Motor neuron (in vitro differentiated cells): ENCODE measurements around the gene TMEM247. TPM values are rescaled to one million over a fixed set of nuclear protein-coding genes. Genes with fewer than 3 reads are reported as not detected.
A peak's percentile ranks its signal among the peaks of the same experiment; 100 is the strongest.

ENCODE experiments used
- ATAC-seq, 8 experiments: fragments of 200-7000 bp; cut with Tn5 transposase; replicated peaks in 6 of 8; 2 replicates each; pipeline ENCODE4 v1.8.0; 2021; ENCODE audit warnings: mild to moderate bottlenecking in 8 of 8, moderate library complexity in 8 of 8
- H3K27ac ChIP-seq, 2 donors: fragments of 250-450 bp; sonication (Bioruptor Pico); 2 replicates each; pipeline ENCODE4 v1.9.0; 2021; ENCODE audit warnings: antibody characterized with exemption in 2 of 2, mild to moderate bottlenecking in 2 of 2, moderate library complexity in 1 of 2
- H3K4me1 ChIP-seq, 2 donors: fragments of 250-450 bp; sonication (Bioruptor Pico); replicated peaks in 1 of 2; 2 replicates each; pipeline ENCODE4 v1.6.1; 2021; ENCODE audit warnings: antibody characterized with exemption in 2 of 2, mild to moderate bottlenecking in 2 of 2, moderate library complexity in 1 of 2
- H3K4me3 ChIP-seq, 5 donors: fragments of 250-450 bp; sonication (Bioruptor Pico); 2 replicates each; pipeline ENCODE4 v1.9.0; 2021; ENCODE audit warnings: antibody characterized with exemption in 5 of 5, mild to moderate bottlenecking in 5 of 5, moderate library complexity in 4 of 5
- WGBS, 10 experiments: fragments of 450-650 bp; shearing (Covaris generic); methylation state at CpG; one replicate each; pipeline ENCODE4 v1.0.0; 2022; 5-methylcytosine and 5-hydroxymethylcytosine counted together
- in situ Hi-C, 9 experiments: fragments of 400-800 bp; cut with MboI; loops; one replicate each; pipeline ENCODE4 v1.15.0; 2021; ENCODE audit warnings: low sequenced_read_pairs in 9 of 9, low pct_unique_long_range_greater_than_20kb in 2 of 9; ENCODE audit not compliant: unreplicated experiment in 9 of 9
- total RNA-seq, 8 experiments: library from RNA; unstranded; fragments of 300-600 nt; gene quantifications; 2 replicates each; pipeline versions ENCODE4 v1.2.3 to v1.2.4, GENCODE V29; 2022

TMEM247 gene
- total RNA-seq, 8 experiments from 2014 or later, result not detected

DNA sequence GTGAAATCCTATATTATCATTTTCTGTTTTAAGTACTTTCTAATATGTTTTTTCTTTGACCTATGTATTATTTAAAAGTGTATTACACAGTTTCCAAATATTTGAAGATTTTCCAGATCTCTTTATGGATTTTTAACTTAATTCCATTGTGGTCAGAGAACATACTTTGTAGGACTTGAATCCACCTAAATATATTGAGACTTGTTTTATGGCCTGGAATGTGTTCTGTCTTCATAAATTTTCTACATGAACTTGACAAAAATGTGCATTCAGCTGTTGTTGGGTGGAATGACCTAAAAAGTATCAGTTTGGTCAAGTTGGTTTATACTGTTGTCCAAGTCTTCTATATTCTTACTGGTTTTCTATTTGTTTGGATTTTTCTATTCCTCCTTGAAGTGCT is 33.8 kb upstream of the TMEM247 start:
- Histone ChIP-seq H3K27ac (no peak overlapping the region), H3K4me1 (no peaks in the 10 kb centered on the region), H3K4me3 (no peak overlapping the region)
- in situ Hi-C loops, result no loop called here
- ATAC-seq, result no peak

DNA sequence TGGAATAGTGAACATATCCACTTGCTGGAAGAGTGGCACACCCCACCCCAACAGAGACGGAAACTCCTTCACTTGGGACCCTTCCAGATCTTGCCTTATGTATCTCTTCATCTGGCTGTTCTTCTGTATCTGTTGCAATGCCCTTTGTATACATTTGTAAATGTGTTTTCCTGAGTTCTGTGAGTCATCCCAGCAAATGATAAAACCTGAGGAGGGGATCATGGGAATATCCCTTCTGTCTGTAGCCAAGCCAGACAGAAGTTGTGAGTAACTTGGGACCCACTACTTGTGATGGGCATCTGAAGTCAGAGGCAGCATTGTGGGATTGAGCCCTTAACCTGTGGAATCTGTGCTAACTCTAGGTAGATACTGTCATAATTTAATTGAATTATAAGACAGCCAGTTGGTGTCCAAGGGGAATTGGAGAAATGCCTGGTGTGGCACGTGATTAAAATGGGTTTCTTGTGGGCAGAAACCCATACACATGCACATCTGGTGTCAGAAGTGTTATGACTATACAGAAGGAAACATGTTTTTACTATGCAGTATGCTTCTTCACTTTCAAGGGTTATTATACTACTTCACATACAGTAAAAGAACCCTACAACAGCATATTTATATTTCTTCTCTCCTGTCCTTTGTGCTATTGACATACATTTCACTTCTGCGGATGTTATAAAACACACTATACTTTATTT is 32.3 kb upstream of the TMEM247 start:
- ATAC-seq, result peak in 2 of 8 experiments; percentile 42 to 84
- Histone ChIP-seq H3K4me1 (no peaks in the 10 kb centered on the region), H3K27ac (no peak overlapping the region), H3K4me3 (no peak overlapping the region)
- WGBS, 10 experiments, result 50 to 100% (median 83%) methylated on average over 1 to 3 of the region's 3 CpGs; no CpG with 5 or more reads in 1 of the 10 experiments
- in situ Hi-C loops, result no loop called here

DNA sequence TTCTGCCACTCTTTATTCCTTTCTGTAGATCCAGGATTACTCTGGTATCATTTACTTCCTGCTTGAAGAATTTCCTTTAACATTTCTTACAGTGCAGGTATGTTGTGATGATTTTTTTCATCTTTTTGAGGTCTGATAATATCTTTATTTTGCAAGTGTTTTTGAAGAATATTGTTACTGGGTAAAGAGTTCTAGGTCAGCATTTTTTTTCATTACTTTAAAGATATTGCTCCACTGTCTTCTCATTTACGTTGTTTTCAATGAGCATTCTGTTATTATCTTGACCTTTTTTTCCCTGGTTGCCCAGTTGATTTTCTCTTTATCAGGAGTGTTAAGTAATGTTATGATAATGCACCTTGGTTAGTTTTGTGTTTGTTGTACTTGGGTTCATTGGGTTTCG is 31.7 kb upstream of the TMEM247 start:
- no peak overlapping the region for H3K4me3 ChIP-seq
- no peak overlapping the region for H3K27ac ChIP-seq
- 46 to 100% (median 83%) methylated on average over 1 to 2 of the region's 2 CpGs for whole genome bisulfite sequencing, 10 experiments
- in situ Hi-C loops, result no loop called here
- ATAC-seq, result no peak
- H3K4me1 ChIP-seq, result no peaks in the 10 kb centered on the region

DNA sequence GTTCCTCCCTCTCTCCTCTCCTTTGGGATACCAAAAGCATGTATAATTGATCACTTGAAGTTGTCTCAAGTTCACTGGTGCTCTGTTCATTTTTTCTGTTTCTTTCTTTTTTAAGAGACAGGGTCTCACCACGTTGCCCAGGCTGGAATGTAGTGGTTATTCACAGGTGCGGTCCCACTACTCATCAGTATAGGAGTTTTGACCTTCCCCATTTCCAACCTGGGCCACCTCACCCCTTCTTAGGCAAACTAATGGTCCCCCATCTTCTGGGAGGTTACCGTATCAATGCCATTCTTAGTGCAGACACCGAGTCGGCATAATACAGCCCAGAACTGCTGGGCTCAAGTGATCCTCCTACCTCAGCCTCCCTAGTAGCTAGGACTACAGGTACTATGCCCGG is 31.3 kb upstream of the TMEM247 start:
- in situ Hi-C loops, result no loop called here
- no peaks in the 10 kb centered on the region for H3K4me1 ChIP-seq
- H3K4me3 ChIP-seq, result no peak overlapping the region
- H3K27ac ChIP-seq, result no peak overlapping the region
- ATAC-seq, result no peak
- 61 to 100% (median 82%) methylated on average over 1 to 6 of the region's 6 CpGs; no CpG with 5 or more reads in 1 of the 10 experiments for WGBS, 10 experiments

DNA sequence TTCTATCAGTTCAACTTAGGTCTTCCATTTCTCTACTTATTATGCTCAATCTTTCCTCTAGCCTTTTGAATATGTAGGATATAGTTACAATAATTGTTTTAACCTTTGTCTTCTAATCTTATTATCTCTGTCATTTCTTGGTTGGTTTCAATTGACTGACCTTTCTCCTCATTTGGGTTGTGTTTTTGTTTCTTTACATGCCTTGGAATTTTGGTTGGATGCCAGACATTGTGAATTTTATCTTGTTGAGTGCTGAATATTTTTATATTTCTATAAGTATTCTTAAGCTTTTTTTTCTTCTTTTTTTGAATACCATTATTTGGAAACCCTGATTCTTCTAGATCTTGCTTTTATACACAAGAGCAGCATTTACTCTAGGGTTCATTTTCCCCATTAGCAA is 30.7 kb upstream of the TMEM247 start:
- H3K4me1 ChIP-seq, result no peaks in the 10 kb centered on the region
- no peak for ATAC-seq
- no peak overlapping the region for H3K4me3 ChIP-seq
- in situ Hi-C loops, result no loop called here
- no peak overlapping the region for H3K27ac ChIP-seq

DNA sequence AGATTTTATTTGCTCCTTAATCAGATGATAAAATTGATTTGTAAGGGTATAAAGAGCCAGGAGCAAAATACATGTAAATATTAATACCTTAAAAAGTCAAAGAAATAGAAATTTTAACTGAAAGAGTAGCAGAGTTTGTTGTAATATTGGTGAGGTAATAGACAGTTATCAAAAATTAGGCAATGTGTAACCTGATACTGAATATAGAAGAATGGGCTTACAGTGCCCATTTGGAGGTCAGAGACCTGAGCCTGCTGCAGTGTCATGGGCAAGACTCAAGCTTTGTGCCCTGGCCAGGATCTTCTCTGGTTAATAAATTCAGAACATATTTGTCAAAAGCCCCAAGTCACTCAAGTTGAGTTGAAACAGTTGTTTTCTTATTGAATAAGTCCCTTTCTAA is 29.7 kb upstream of the TMEM247 start:
- Histone ChIP-seq H3K4me1 (no peaks in the 10 kb centered on the region), H3K4me3 (no peak overlapping the region), H3K27ac (no peak overlapping the region)
- in situ Hi-C loops, result no loop called here
- no peak for ATAC-seq

DNA sequence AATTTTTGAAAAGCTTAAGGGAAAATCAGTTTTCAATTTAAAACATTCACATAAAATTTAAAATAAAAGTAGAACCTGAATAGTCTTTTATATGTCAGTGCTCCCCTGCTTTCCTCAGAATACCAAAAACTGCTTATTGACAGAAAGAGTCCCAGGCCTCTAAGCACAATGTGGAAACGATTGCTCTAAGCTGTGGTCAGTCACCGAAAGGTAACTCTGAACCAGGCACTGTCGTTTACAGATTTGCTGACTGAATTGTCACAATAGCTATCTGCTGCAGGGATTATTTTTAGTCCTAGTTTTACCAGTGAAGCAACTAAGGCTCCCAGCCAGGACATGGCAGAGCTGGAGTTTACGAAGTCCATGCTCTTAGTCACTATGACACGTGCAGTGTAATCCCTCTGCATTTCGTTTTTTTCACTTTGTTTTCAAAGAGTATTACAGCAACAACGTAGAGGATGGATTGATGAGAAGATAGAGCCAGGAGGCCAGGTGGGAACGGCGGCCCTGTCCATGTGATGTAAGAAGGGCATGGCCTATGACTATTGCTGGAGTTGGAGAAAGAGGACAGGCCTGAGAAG is 28.1 kb upstream of the TMEM247 start:
- no peak for ATAC-seq
- no peaks in the 10 kb centered on the region for H3K4me1 ChIP-seq
- H3K4me3 ChIP-seq, result no peak overlapping the region
- WGBS, 10 experiments, result 18 to 100% (median 81%) methylated on average over 1 to 8 of the region's 9 CpGs; no CpG with 5 or more reads in 1 of the 10 experiments
- H3K27ac ChIP-seq, result no peak overlapping the region
- in situ Hi-C loops, result no loop called here

DNA sequence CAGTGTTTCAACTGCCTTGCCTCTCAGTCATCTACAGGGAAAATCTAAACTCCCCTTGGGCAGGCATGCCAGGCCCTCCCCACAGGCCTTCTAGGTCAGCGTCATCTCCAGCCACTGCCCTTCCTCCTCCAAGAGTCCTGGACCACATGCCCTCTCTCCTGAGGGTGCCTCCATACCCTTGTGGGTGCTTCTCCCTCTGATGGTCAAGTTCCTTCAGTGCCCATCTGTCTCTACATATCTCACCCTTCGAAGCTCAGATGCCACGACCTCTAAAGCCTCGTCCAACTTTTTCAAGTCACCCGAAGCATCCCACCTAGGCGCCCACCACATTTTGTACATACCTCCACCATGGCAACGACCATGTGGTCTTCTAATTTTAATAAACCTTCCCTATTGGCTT is 22.6 kb upstream of the TMEM247 start:
- no peak overlapping the region for H3K27ac ChIP-seq
- in situ Hi-C loops, result no loop called here
- no peak for ATAC-seq
- 76 to 98% (median 85%) methylated on average over 2 to 7 of the region's 7 CpGs; no CpG with 5 or more reads in 3 of the 10 experiments for WGBS, 10 experiments
- no peaks in the 10 kb centered on the region for H3K4me1 ChIP-seq
- H3K4me3 ChIP-seq, result no peak overlapping the region

DNA sequence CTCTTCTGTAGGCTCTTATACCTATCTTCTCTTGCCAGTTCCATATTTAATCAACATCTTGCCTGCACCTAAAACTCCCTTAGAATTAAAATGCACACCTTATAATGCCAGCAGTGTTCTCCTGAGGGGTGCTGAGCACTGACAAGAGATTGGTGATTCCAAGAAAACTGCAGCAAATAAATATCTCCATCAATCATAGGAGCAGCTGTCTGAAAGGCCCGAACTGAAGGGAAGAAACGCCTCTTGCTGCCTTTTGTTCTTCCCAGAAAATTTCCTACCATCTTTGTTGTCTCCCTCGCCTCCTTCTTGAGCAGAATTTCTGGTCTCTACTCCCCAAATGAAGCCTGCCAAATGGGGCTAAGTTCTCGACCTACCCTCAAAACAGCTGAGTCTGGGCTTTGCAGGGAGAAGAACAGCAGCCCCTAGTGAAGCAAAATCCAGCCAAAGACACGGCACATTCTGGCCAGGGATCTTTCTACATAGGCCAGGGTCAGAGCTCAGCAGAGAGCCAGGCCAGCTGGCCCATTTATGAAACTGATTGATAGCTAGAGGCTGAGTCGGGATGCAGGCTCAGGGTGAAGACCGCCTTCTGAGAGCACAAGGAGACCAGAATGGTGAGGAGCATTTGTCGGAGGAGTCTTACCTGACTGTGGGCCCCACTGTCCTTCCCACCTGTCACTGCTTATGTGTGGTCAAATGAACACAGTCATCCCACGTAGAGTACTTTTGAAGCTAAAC is 20.4 kb upstream of the TMEM247 start:
- no peak for ATAC-seq
- in situ Hi-C loops, result no loop called here
- 20 to 100% (median 71%) methylated on average over 2 to 8 of the region's 9 CpGs; no CpG with 5 or more reads in 2 of the 10 experiments for WGBS, 10 experiments
- Histone ChIP-seq H3K4me3 (no peak overlapping the region), H3K27ac (no peak overlapping the region), H3K4me1 (no peaks in the 10 kb centered on the region)

DNA sequence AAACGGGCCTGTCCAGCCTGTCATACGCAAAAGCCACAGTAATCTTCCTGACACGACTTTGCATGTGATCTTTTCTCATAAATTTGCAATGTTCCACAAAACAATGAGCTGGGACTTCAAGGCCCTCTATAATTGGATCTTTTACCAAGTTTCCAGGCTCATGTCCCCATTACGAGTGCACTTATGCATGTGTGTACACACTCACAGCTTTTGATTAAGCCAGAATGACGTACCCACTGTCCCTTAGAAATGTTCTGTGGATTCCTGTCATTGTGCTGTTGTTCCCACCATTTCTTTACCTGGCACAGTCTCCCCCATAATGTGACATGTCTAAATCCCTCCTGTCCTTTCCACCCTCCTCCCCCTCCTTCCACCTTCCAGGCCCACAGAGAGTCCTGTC is 19.7 kb upstream of the TMEM247 start:
- Histone ChIP-seq H3K4me1 (peaks cover 0 to 1% of the 10 kb centered on the region in 2 donors), H3K4me3 (no peak overlapping the region), H3K27ac (no peak overlapping the region)
- 46 to 84% (median 65%) methylated on average over 2 to 5 of the region's 5 CpGs; no CpG with 5 or more reads in 4 of the 10 experiments for WGBS, 10 experiments
- ATAC-seq, result no peak
- in situ Hi-C loops, result no loop called here

DNA sequence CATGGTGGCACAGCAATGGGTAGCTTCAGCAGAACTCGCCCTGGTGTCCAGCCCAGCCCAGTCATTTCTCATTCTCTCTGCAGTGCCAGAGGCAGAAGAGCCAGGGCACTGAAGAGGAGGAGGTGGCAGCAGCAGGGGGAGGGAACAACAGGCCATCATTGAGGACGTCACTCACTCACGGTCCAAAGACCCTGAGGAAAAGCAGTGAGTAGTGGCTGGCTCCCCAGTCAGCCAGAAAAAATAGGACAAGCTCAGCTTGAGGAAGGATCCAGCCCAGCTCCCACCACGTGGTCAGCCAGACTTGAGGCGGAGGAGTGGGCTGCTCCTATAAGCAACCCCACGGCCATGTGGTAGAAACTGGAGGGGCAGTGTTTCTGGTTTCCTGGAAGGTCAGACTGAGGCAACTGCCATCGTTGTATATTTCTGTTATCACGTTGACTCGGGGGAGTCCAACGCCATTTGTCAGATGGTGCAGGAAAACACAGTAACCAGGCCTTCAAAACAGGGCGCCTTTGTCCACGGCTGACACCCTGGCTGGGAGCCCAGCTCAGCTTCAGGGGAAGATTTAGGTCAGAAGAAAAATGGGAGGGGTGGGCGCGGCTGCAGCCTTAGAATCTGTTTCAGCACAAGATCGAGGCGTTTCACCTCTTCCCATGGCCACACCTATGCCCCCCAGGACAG is 19.0 kb upstream of the TMEM247 start:
- ATAC-seq, result peak in 4 of 8 experiments; percentile 7 to 35 (median 32)
- WGBS, 10 experiments, result 30 to 93% (median 87%) methylated on average over 1 to 11 of the region's 16 CpGs; no CpG with 5 or more reads in 2 of the 10 experiments
- H3K27ac ChIP-seq, result no peak overlapping the region
- peaks cover 0 to 2% of the 10 kb centered on the region in 2 donors for H3K4me1 ChIP-seq
- in situ Hi-C loops, result no loop called here
- no peak overlapping the region for H3K4me3 ChIP-seq

DNA sequence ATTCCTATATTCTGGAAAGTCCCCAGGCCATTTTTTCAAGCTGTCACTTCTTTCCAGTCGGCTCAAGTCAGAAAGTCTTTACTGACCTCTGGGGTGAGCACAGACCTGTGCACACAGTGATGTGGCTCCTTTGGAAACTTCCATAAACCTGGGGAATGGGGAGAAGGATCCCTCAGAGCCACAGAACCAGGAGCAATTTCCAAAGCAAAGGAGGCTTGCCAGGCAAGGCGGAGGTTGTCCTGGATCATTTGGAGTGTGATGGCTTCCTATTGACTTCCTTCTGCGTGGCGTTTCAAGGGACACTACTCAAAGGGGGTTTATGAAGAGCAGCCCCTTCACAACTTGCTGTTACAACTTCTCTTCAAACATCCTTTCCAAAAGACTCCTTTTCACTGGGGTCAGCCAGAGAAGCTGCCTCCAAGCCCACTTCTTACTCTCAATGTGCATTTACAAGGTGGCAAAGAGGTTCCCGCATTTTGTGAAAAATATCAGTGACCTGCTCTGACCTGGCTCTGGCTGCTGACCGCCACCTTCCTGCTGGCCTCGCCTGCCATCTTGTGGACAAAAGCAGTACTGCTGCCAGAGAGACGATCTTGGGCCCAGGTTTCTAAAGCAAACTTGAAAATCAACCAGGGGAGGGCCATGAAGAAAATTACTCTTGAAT is 18.2 kb upstream of the TMEM247 start:
- no peak overlapping the region for H3K4me3 ChIP-seq
- no peak overlapping the region for H3K27ac ChIP-seq
- 0 to 50% (median 5%) methylated on average over 2 to 5 of the region's 8 CpGs; no CpG with 5 or more reads in 3 of the 10 experiments for WGBS, 10 experiments
- H3K4me1 ChIP-seq, result peaks cover 0 to 2% of the 10 kb centered on the region in 2 donors
- peak; percentile 30 to 57 (median 42) for ATAC-seq
- in situ Hi-C loops, result no loop called here

DNA sequence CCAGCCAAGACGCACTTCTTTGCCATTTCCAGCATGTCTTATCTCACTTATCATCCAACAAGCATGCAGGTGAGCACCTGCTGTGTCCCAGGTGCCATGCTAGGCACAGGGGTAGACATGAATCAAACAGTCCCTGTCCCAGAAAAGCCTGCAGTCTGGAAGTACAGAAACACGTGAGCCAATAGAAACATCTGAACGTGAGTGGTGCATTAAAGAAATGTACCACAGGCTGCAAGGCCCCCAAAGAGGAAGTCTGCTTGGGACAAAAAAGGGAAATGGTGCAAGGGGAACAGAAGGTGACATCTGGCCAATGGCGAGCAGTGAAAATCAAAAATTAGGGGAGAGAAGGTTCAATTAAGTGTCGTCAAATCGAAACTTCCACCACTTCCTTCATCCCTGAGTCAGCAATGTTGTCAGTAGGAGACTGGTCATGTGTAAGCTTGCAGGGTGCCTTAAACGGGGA is 17.6 kb upstream of the TMEM247 start:
- Histone ChIP-seq H3K27ac (no peak overlapping the region), H3K4me1 (peaks cover 0 to 2% of the 10 kb centered on the region in 2 donors), H3K4me3 (no peak overlapping the region)
- 16 to 80% (median 50%) methylated on average over 1 to 6 of the region's 7 CpGs; no CpG with 5 or more reads in 1 of the 10 experiments for WGBS, 10 experiments
- in situ Hi-C loops, result no loop called here
- ATAC-seq, result no peak
